H1 (cell line): ENCODE data around the gene CEBPB. TPM values are rescaled to one million over a fixed set of nuclear protein-coding genes. Genes with fewer than 3 reads are reported as not detected.

Source experiments
- BACH1 ChIP-seq: IDR thresholded peaks from 2 replicates; pipeline ENCODE4 v1.6.1; 2012; ENCODE audit warnings: low read length, improper control_type of control experiment
- E2F6 ChIP-seq: IDR thresholded peaks from 2 replicates; pipeline ENCODE4 v1.6.1; 2012; ENCODE audit warnings: inconsistent platforms
- HDAC6 ChIP-seq: IDR thresholded peaks from one replicate; pipeline ENCODE4 v1.7.1; 2012; ENCODE audit warnings: low read depth, mild to moderate bottlenecking, inconsistent platforms, low read length, moderate library complexity
- MAFK ChIP-seq: IDR thresholded peaks from 2 replicates; pipeline ENCODE4 v1.6.1; 2012; ENCODE audit warnings: low read depth, mild to moderate bottlenecking, improper control_type of control experiment, low read length
- POLR2A ChIP-seq, 2 experiments: IDR thresholded peaks; 1 replicate in 1 of 2; 2 replicates in 1 of 2; pipeline ENCODE4 v1.6.1; 2011; ENCODE audit warnings: low read depth in 2 of 2, low read length in 2 of 2, mild to moderate bottlenecking in 2 of 2; ENCODE audit errors: control extremely low read depth in 1 of 2
- polyA plus RNA-seq, 7 experiments: library from polyadenylated mRNA; depleted of rRNA in 3 of 7; stranded (reverse) in 5 of 7; unstranded in 2 of 7; fragments of >200 nt in 5 of 7; fragments of 200-250 nt in 2 of 7; gene quantifications; 1 replicate in 5 of 7; 2 replicates in 1 of 7; 4 replicates in 1 of 7; pipeline versions ENCODE4 v1.2.1 to v1.2.3, GENCODE V29; 2011 to 2013; ENCODE audit warnings: missing spikeins in 2 of 7, mixed read lengths in 2 of 7
- total RNA-seq: library from RNA; stranded (reverse); fragmentation: NEBNext Ultra II Directional; extraction: Animal tissue kit (Norgen Biotek cat#: 25700); gene quantifications from 2 replicates; pipeline ENCODE4 v1.2.1, GENCODE V29; 2021

CEBPB gene
- total and polyA plus RNA-seq, 2 of the 8 experiments (the other 6 are each of a cell fraction or from before 2014, with no cell fraction given), result 7.1 to 24.1 TPM

- no peak for TF ChIP-seq BACH1
- no peak for TF ChIP-seq HDAC6
- TF ChIP-seq POLR2A (IDR thresholded peaks at IDR 0.05; ENCODE audit: control extremely low read depth in 1 of 2, low read depth in 2 of 2, low read length in 2 of 2), result no peak
- no peak for TF ChIP-seq E2F6
- TF ChIP-seq MAFK, result no peak
- TF ChIP-seq, all 59 proteins: peak for 0
Measured at GRCh38 chr20:50198180-50198666, 7.6 kb downstream of the CEBPB start (continued).
